AG09309 (cell line): Measurements from ENCODE around the gene C12orf50.

ENCODE experiments used
- DNase-seq: peaks from one replicate; pipeline ENCODE4 v3.0.0-alpha.2; 2010; ENCODE audit warnings: low read depth
- H3K4me3 ChIP-seq: 2 replicates; pipeline ENCODE4 v1.5.1; 2011; ENCODE audit warnings: mild to moderate bottlenecking, low read depth, low read length, moderate library complexity; ENCODE audit not compliant: control insufficient read depth
- TF ChIP-seq, protein P1 (sequence below): IDR thresholded peaks from 2 replicates; pipeline ENCODE4 v1.5.1; 2011; ENCODE audit warnings: mild to moderate bottlenecking, low read depth, low read length, inconsistent platforms; ENCODE audit not compliant: insufficient read depth, control insufficient read depth; ENCODE audit errors: missing control alignments

C12orf50 gene

DNA sequence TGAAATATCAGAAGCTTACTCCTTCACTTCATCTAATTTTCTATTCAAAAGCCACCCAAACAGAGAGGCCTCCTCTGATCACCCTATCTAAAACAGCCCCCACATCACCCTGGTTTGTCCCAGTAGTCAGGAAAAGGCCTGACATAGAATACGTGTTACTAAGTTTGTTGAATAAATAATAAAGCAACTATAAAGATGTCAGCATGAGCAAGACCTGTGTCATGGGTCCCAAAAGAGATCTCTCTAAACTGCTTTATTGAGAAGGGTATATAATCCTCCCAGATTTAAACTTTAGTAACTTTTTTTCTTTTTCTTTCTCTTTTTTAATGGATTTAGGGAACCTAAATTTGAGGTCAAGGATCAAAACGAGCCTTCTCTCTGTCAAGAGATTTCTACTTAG lies 27.4 kb upstream of the C12orf50 start:
- H3K4me3 ChIP-seq, result no peak overlapping the region
- TF ChIP-seq, protein P1, sequence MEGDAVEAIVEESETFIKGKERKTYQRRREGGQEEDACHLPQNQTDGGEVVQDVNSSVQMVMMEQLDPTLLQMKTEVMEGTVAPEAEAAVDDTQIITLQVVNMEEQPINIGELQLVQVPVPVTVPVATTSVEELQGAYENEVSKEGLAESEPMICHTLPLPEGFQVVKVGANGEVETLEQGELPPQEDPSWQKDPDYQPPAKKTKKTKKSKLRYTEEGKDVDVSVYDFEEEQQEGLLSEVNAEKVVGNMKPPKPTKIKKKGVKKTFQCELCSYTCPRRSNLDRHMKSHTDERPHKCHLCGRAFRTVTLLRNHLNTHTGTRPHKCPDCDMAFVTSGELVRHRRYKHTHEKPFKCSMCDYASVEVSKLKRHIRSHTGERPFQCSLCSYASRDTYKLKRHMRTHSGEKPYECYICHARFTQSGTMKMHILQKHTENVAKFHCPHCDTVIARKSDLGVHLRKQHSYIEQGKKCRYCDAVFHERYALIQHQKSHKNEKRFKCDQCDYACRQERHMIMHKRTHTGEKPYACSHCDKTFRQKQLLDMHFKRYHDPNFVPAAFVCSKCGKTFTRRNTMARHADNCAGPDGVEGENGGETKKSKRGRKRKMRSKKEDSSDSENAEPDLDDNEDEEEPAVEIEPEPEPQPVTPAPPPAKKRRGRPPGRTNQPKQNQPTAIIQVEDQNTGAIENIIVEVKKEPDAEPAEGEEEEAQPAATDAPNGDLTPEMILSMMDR, result no peak
- no peak for DNase-seq

DNA sequence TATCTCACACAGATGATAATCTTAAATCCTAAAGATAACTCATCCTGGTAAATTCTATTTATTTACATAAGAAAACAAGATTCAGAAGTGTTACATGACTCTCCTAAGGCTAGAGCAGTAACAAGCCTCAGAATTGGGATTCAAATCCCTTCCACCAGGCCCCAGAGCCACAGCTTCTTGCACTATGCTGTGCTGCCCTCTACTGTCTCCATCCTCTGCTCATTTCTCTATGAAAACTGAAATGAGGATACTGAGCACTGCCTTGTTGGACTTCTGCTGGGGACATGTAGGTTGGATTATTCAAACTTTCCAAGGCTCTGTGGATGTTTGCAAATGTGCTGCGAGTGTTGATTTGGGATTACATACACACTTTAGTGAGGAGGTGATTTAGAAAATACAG lies 23.5 kb upstream of the C12orf50 start:
- no peak overlapping the region for H3K4me3 ChIP-seq
- TF ChIP-seq, protein P1, result peak; percentile 62
- no peak for DNase-seq

- no peak for DNase-seq
- H3K4me3 ChIP-seq, result no peak overlapping the region
- TF ChIP-seq, protein P1, result no peak
Observed at GRCh38 chr12:88044035-88044434, 14.8 kb upstream of the C12orf50 start.

DNA sequence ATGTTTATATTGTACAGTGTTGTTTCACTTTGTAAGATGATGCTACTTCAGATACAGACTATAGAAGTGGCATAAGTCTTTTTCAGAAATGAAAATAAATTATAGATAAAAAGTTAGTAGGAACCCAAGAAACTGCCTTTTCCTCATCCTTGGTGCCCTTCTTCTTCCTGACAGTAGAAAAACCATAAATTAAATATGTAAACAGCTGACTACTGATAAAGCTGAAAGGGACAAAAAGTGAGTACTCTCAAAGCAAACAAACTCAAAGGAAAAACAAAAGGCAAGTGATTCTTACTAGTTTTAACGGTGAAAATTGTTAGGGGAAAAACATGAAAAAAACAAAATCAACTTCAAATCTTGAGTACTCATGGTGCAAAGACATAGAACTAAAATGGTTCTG lies 8.6 kb upstream of the C12orf50 start:
- DNase-seq, result no peak
- H3K4me3 ChIP-seq, result no peak overlapping the region
- TF ChIP-seq, protein P1, result no peak

- peak overlapping the region; percentile 48 for H3K4me3 ChIP-seq
- no peak for DNase-seq
- TF ChIP-seq, protein P1, result no peak
Observed at GRCh38 chr12:88036353-88036965, 7.3 kb upstream of the C12orf50 start.

DNA sequence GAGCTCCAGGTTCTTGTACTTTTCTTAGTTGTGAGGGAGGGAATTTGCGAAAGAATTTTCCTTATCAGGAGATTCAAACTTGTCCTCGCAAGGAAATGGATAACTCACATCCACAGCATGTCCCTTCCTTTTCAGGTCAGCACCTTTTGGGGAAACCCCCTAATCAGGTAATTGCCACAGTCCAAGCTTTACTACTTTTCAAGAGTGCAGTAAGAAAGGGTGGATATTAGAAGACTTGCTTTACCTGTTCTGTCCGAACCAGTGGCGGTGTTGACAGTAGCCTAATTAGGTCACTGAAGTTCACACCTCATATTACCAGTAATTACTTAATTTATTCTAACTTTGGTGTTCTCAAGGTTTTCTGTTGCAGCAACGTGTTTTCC lies 6.7 kb upstream of the C12orf50 start:
- no peak for DNase-seq
- peak overlapping the region; percentile 48 for H3K4me3 ChIP-seq
- TF ChIP-seq, protein P1, result no peak
